Measurements from ENCODE around the gene LPXN.
A peak's percentile ranks its signal among the peaks of the same experiment; 100 is the strongest.

Gene LPXN

DNA sequence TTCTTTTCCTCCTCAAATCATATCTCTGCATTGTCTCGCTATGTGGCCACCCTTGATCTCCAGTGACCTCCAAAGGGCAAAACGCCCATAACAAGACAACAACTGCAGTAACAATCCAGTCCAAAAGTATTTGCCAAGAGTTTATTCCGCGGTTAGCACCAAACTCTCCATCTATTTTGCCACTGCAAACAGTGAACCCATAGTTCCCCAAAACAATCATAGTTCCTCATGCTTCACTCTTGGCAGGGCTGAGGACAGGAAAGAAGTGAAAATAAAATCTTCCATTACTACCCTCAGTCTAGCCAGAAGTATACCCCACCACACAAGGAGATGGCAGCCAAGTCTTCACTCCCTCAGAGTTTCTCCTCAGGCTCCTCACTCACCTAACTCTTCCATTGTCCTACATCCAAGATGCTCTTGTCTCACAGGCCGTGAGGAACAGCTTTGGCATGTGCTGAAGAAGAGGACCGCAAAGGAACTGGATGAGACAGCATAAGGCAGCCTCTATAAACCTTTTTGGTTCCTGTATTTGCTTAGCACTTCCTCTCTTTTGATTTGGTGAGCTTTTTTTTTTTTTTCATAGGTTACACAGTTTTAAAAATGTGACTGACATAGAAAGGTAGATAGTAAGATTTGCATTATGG lies at the start of gene LPXN:
TSS of gene LPXN (minus strand) at position 480 of the 644 bp plus-strand sequence. CDS start at position 396, 84 bp downstream.
- peak; percentile 93 for DNase-seq
- in situ Hi-C loops (cut with MboI; ENCODE audit: low pct_unique_long_range_greater_than_20kb, low sequenced_read_pairs) = no loop called here

DNA sequence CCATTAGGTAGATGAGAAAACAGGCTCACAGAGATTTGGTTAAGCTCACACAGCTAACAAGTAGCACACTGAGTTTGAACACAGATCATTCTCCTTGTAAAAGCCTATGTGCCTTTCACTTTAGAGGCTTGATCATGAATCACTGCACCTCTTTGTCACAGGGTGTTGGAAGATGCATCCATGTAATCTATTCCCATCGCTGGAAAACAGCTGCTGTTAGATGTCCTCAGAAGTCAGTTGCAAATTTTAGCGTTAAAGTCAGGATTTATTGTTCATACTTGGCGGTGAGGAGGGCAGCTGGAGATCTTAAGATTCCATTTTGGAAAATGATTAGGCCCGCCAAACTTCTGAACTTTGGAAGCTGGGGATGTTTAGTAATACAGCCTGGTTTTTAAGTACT lies 49.4 kb upstream of the LPXN start:
- in situ Hi-C loops (cut with MboI; ENCODE audit: low pct_unique_long_range_greater_than_20kb, low sequenced_read_pairs) = loop anchor here (25.0 kb wide), 1 partner anchor 287 kb away; no protein-coding TSS in a partner anchor

DNA sequence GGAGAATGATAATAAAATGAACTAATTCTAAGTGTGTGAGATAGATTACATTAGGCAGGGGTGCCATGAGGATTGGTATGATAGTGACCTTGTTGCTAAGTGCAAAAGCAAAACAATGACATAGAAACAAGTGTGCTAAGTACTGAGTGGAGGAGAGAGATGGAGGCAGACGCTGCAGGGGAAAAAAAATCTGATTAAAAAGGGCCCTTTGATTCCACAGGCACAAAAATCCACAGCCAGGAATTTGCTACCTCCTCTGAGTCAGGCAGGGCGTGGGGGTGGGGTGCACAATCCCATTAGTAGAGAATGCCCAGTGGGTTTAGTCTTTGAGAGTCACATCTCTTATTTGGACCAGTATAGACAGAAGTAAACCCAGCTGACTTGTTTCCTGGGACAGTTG lies 46.7 kb upstream of the LPXN start, which contains the start of gene CNTF:
TSS of gene CNTF (plus strand) at position 322 of the 400 bp plus-strand sequence. CDS start 88 bp downstream, outside the sequence.
- no peak for DNase-seq
- in situ Hi-C loops (cut with MboI; ENCODE audit: low pct_unique_long_range_greater_than_20kb, low sequenced_read_pairs) = no loop called here

More for the DNA sequence above, 49.4 kb upstream of the LPXN start:
- DNase-seq = no peak

DNA sequence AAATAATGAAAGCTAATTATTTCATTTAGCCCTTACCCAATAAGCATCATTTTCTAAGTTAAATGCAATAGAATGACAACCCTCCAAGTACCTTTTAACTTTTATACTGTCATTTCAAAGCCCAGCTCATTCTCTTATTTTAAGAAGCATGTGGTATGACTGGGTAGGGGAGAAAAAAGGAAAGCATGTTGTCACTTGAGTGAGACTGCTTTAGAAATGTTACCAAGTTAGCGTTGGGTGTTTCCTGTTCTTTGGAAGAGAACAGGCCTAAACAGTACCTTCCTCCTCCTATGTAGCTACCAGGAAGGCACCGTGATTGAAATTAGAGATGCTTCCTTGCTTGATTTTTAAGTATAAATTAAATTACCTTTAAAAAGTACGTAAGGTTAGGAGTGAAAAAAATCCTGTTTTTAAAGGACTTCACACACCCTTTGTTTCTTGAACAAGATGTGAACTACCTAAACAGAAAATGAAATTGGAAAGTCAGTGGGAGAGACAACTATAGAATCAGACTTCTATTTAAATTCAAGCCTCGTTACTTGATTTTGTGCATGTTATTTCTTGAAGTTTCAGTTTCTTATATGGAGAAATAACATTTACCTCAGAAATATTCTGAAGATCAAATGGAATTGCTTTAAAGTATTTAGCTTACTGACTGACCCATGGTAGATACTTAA lies 46.1 kb upstream of the LPXN start:
- no peak for DNase-seq
- in situ Hi-C loops (cut with MboI; ENCODE audit: low pct_unique_long_range_greater_than_20kb, low sequenced_read_pairs) = no loop called here

DNA sequence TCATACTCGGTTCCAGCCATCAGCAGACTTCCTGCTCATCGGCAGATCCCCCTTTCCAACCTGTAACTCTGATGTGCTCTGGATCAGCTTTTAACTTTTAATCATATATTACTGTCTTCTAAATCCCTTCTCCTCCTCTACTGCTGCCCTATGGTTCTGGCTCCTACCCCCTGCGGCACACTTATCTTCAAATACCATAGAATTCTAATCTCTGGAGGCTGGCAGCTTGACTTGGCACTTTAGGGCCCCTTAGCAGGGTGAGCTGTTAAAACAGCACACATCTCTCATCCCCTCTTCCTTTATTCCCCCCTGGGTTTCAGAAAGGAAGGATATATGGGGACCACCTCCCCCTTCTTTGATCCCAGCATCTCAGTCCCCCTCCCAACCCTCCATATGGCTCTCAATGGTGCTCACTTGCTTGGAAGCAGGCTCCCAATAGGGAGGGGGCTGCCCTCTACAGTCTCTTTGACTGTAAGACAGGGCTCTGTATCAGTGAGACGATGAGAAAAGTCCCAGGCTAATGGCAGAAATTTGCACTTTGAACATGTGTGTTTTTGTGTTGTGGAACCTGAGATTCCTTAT lies 42.4 kb upstream of the LPXN start:
- in situ Hi-C loops (cut with MboI; ENCODE audit: low pct_unique_long_range_greater_than_20kb, low sequenced_read_pairs) = no loop called here
- no peak for DNase-seq

DNA sequence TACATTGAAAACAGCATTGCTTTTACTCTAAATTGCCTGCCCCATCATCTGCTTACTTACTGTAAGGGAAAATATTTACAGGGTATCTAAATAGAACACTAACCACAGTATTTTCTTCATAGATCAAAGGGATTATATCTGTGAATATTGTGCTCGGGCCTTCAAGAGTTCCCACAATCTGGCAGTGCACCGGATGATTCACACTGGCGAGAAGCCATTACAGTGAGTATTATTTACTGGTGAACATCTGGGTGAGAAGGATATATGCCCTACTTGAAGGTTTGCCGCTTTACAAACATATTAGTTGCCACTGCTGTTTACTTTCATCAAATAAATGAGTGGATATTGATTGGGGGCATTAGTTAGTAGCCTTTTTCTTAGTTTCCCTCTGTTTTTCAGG lies 40.9 kb upstream of the LPXN start:
- no peak for DNase-seq
- in situ Hi-C loops (cut with MboI; ENCODE audit: low pct_unique_long_range_greater_than_20kb, low sequenced_read_pairs) = no loop called here

DNA sequence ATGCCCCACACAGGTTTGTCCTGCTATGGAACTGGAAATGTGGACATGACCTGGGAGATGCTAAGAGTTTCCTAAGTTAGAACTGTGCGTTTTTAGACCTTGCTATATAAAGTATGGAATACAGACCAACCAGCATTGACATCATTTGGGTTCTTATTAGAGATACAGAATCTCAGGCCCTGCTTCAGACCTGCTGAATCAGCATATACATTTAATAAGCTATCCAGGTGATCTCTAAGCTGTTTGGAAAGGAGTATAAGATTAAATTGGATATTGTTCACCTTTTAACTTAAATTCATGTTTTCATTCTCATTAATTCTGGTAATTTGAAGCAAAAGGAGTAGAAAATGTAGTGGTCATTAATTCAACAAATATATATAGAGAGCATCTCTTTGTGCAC lies 39.9 kb upstream of the LPXN start:
- in situ Hi-C loops (cut with MboI; ENCODE audit: low pct_unique_long_range_greater_than_20kb, low sequenced_read_pairs) = no loop called here
- DNase-seq = no peak

DNA sequence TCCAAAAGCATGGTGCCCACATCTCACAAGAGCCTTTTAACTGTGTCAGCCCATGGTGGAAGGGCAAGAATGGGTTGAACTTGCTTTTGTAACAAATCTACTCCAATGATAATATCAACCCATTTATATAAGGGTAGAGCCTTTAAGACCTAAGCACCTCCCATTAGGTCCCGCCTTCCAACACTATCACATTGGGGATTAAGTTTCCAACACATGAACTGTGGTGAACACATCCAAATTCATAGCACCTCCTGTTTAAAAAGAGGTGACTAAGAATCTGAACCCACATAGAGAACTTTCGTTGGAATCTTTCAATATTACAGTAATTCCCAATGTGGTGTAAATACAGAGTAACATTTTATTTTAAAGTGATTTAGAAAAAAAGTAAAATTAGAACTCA lies 37.6 kb upstream of the LPXN start:
- DNase-seq = no peak
- in situ Hi-C loops (cut with MboI; ENCODE audit: low pct_unique_long_range_greater_than_20kb, low sequenced_read_pairs) = no loop called here

DNA sequence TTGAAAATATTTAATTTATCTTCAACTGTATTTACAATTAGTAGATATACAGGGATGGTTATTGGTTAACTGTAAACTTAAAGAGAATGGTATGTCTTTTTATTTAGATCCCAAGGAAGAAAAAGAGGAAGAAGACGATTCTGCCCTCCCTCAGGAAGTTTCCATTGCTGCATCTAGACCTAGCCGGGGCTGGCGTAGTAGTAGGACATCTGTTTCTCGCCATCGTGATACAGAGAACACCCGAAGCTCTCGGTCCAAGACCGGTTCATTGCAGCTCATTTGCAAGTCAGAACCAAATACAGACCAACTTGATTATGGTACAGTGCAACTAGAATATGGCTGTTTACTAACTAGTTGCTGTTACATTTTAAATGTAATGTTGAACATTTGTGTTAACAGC lies 34.1 kb upstream of the LPXN start:
- in situ Hi-C loops (cut with MboI; ENCODE audit: low pct_unique_long_range_greater_than_20kb, low sequenced_read_pairs) = no loop called here
- peak; percentile 55 for DNase-seq

DNA sequence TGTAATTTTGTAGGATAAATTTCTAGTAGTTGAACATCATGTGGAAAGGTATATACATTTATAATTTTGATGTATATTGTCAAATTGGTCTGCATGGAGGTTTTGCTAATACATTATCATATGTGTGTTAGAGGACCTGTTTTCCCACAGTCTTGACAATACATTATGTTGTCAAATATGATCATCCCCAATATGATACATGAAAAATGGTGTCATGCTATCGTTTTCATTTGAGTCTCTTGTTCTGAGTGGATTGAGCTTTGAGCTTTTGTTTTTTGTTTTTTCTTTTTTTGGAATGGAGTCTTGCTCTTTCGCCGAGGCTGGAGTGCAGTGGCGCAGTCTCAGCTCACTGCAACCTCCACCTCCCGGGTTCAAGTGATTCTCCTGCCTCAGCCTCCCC lies 32.7 kb upstream of the LPXN start:
- DNase-seq = no peak
- in situ Hi-C loops (cut with MboI; ENCODE audit: low pct_unique_long_range_greater_than_20kb, low sequenced_read_pairs) = no loop called here

DNA sequence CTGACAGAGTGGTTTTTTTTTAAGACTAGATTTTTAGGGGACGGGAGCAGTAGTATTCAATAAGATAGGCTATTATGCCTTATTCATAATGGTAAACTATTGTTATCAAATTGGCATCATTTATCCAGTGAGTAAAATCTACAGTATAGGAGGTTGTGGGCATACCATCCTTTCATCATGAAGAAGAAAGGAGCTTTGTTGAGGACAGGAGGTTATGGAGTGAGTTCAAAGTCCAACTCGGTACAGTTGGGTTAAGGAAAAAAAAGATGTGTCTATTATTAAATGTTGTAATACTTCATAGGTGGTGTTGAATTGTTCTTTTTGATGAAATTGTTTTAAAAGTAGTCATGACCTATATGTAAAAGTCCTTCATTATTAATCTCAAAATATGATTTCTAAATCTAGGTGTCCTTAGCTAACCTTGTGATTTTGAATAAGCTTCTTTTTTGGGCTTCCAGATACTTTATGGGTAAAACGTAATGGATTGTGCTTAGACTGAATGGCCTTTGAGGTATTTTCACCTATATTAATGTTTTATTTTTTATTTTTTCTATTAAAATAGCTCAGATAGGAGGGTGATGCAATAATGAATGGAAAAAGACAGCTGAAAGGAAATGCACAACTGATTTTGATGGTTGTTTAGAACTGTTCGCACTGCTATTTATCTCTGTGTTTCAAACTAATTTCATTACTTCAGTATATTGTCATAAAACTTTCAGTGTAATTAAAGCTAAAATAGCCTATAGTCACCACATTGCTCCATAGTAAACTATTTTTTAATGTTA lies 31.5 kb upstream of the LPXN start:
- in situ Hi-C loops (cut with MboI; ENCODE audit: low pct_unique_long_range_greater_than_20kb, low sequenced_read_pairs) = no loop called here
- DNase-seq = no peak

DNA sequence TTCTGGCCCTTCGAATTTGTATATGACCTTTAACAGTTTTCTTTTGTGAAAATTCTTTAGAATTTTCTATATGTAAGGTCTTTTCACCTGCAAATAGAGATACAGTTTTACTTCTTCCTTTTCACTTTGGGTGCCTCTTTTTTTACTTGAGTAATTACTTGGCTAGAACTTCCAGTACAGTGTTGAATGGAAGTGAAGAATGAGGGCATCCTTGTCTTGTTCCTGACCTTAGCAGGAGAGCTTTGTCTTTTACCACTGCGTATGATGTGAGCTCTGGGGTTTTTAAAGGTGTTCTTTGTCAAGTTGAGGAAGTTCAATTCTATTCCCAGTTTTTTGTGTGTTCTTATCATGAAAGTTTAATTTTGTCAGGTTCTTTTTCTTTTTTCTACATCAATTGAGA lies 24.9 kb upstream of the LPXN start:
- DNase-seq = no peak
- in situ Hi-C loops (cut with MboI; ENCODE audit: low pct_unique_long_range_greater_than_20kb, low sequenced_read_pairs) = no loop called here

DNA sequence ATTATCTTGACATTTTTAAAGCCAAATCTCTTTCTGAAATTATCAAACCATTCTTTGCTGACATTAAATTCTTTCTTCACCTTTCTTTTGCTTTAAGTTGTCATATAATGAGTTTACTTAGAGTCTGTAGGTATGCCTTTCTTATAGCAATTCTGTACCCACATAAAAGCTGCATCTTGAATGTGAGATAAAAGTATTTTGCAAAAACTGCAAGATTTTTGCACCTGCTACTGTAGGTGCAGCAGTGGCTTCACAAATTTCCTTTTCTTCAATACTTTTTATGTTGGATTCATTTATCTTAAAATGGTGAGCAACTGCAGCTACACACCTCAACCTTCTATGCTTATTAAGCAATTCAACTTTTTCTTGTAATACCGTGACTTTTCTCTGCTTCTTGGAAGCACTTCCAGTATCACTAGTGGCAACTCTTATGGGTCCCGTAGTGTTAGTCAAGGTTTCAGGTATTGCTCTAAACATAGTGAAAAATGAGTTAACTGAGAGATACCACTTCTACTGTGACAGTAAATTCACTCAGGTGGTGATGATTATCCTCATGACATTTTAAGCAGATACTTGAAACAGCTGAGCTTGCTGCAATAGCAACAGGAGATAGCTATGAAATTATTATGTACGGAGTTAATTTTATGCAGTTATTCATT lies 22.0 kb upstream of the LPXN start:
- no peak for DNase-seq
- in situ Hi-C loops (cut with MboI; ENCODE audit: low pct_unique_long_range_greater_than_20kb, low sequenced_read_pairs) = no loop called here

DNA sequence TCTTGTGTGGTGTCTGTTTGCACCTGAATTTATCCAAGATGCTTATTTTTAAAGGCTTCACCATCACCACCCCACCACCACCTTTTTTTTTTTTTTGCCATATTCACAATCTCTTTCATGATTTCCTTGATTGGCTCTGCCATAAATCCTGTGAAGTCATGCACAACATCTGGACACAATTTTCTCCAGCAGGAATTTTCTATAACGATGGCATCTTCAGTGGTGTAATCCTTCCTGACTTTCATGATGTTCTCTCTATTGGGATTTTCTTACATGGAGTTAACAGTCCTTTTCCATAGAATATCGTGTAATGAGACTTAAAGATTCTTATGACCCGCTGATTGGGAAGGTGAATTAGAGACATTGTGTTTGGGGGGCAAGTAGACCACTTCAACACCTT lies 21.0 kb upstream of the LPXN start:
- in situ Hi-C loops (cut with MboI; ENCODE audit: low pct_unique_long_range_greater_than_20kb, low sequenced_read_pairs) = no loop called here
- DNase-seq = no peak

DNA sequence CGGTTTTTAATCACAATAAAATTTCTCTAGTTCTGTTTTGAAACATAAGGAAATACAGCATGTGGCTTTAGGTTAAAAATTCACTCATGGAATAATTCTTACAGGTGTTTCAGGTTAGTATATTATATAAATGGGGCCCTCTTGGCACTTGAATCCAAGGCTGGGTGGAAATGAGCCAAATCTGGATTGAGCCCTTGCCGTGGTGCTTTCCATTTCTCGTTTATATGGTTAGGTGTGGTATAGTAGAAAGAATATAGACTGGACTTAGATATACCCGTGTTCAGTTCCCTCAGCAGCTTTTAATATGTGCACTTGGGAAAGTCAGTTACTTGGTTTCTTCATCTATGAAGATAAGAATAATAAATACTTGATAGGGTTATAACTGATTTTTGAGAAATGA lies 19.2 kb upstream of the LPXN start:
- in situ Hi-C loops (cut with MboI; ENCODE audit: low pct_unique_long_range_greater_than_20kb, low sequenced_read_pairs) = no loop called here
- no peak for DNase-seq

DNA sequence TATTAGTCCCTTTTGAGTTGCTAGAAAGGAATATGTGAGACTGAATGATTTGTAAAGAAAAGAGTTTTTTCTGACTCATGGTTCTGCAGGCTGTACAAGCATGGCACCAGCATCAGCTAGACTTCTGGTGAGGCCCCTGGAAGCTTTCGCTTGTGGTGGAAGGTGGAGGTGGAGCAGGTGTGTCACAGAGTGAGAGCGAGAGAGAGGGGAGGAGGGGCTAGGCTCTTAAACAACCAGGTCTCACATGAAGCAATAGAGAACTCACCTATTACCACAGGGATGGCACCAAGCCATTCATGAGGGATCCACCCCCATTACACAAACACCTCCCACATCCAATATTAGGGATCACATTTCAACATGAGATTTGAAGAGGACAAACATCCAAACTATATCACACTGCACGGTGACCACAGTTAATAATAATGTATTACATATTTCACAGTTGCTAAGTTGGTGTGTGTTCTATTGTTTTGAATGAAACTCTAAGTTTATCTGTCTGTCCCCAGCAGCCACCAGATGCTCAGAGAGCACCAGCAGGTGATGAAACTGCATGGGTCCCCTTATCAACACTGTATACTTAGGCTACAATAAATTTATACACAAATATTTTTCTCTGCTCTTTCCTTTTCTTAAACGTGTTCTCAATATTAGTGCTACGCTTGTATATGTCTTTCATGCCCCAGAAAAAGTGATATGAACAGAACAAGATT lies 17.3 kb upstream of the LPXN start:
- in situ Hi-C loops (cut with MboI; ENCODE audit: low pct_unique_long_range_greater_than_20kb, low sequenced_read_pairs) = no loop called here
- DNase-seq = no peak

DNA sequence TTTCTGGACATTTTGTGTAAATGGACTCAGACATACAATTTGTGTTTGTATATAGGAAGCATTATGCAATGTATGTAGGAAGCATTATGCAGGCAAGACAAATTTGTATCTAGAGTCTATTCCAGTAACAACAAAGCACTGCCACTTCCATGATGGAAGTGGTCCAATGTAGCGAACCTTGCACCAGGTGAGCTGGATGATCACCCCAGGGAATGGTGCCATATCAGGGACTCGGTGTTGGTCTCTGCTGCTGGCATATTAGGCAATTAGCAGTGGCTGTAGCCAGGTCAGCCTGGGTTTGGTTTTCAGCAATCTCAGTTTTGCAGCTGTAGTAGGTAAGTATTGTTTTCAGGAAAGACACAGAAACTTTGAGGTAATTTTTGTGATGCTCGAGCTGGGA lies 16.0 kb upstream of the LPXN start:
- in situ Hi-C loops (cut with MboI; ENCODE audit: low pct_unique_long_range_greater_than_20kb, low sequenced_read_pairs) = no loop called here
- no peak for DNase-seq

DNA sequence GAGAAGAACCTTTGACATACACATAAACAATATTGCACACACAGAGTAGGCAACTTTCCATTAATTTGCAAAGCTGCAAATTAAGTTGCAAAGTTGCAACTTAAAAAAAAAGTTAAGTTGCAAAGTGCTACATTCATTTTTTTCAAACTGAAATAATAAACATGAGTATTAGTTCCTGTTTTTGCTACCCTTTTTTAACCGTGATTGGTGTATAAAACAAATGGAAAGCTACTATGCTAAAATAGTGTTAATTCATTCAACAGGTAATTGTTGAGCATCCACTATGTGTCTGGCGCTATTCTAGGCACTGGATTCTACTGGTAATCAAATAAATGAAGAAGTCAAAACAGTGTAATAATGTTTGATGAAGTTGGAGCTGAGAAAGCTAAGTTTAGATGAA lies 11.3 kb upstream of the LPXN start:
- in situ Hi-C loops (cut with MboI; ENCODE audit: low pct_unique_long_range_greater_than_20kb, low sequenced_read_pairs) = no loop called here
- DNase-seq = no peak

DNA sequence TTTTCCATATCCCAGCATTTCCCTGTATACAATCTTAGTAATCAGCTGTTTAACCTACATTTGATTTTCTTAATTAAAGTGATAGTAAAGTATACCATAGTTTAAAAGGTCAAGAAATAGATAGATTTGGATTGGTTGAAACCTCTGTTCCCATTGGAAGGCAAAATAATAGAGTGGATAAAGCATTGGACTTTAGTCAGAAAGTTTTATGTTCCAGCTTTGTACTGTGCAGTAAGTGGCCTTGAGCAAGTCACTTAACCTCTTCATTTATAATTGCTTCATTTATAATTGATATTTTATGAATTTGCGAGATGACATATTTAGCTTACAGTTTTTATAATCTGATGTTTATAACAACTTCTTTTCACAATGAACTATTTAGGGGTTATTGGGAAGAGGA lies 6.8 kb upstream of the LPXN start:
- DNase-seq = no peak
- in situ Hi-C loops (cut with MboI; ENCODE audit: low pct_unique_long_range_greater_than_20kb, low sequenced_read_pairs) = no loop called here

Measured in KBM-7 (cell line).